EH (cell line): ENCODE data around the gene TFG.

Experiments
- DNase-seq: peaks from one replicate; pipeline ENCODE4 v3.0.0-alpha.2; 2015; ENCODE audit warnings: low read depth

The TFG gene

GRCh38 chr3:100706365-100706764 lies 2.9 kb upstream of the TFG start:
- peak; percentile 73 for DNase-seq

GRCh38 chr3:100708644-100708988 lies 678 bp upstream of the TFG start:
- DNase-seq = no peak

GRCh38 chr3:100709842-100710260 lies 557 bp downstream of the TFG start:
- peak; percentile 52 for DNase-seq

GRCh38 chr3:100710261-100710968 lies 1.1 kb downstream of the TFG start:
- DNase-seq = peak; percentile 75

- DNase-seq = no peak
Measured at GRCh38 chr3:100715176-100715575, 5.9 kb downstream of the TFG start.

- no peak for DNase-seq
Measured at GRCh38 chr3:100717063-100717462, 7.8 kb downstream of the TFG start.

- no peak for DNase-seq
Measured at GRCh38 chr3:100717637-100718487, 8.6 kb downstream of the TFG start.

- DNase-seq = peak; percentile 45
Measured at GRCh38 chr3:100719136-100719535, 9.8 kb downstream of the TFG start.

GRCh38 chr3:100720426-100720825 lies 11.1 kb downstream of the TFG start:
- no peak for DNase-seq

- no peak for DNase-seq
Measured at GRCh38 chr3:100725935-100726513, 16.7 kb downstream of the TFG start.

GRCh38 chr3:100726706-100727105 lies 17.4 kb downstream of the TFG start:
- DNase-seq = no peak

- DNase-seq = no peak
Measured at GRCh38 chr3:100730524-100730923, 21.2 kb downstream of the TFG start.

- no peak for DNase-seq
Measured at GRCh38 chr3:100732435-100732834, 23.1 kb downstream of the TFG start.

GRCh38 chr3:100737334-100737733 lies 28.0 kb downstream of the TFG start:
- peak; percentile 40 for DNase-seq

- peak; percentile 21 for DNase-seq
Measured at GRCh38 chr3:100740207-100740606, 30.9 kb downstream of the TFG start.

GRCh38 chr3:100743535-100743934 lies 34.2 kb downstream of the TFG start:
- no peak for DNase-seq

GRCh38 chr3:100744671-100745070 lies 35.4 kb downstream of the TFG start:
- no peak for DNase-seq

GRCh38 chr3:100745617-100746016 lies 36.3 kb downstream of the TFG start:
- no peak for DNase-seq

GRCh38 chr3:100746092-100746491 lies 36.8 kb downstream of the TFG start:
- no peak for DNase-seq

- DNase-seq = no peak
Measured at GRCh38 chr3:100748220-100748619, 38.9 kb downstream of the TFG start.

- DNase-seq = no peak
Measured at GRCh38 chr3:100748967-100749366, 39.7 kb downstream of the TFG start.

GRCh38 chr3:100753846-100754245 lies 44.6 kb downstream of the TFG start:
- no peak for DNase-seq
